LoVo (cell line): ENCODE data around the gene ASPHD1.
A peak's percentile ranks its signal among the peaks of the same experiment; 100 is the strongest.
"Not testable (repeated sequence)": the region's sequence is repeated elsewhere in the genome, so short reads cannot be mapped to it uniquely, and the experiment has no call there.

Source experiments
- DNase-seq: peaks from one replicate; pipeline ENCODE4 v3.0.0-alpha.2; 2016; ENCODE audit warnings: low spot score

Gene ASPHD1

GRCh38 chr16:29908719-29909220 lies 8.5 kb downstream of the ASPHD1 start:
- DNase-seq, result no peak

- no peak for DNase-seq
These were observed 9.1 kb downstream of the ASPHD1 start for GRCh38 chr16:29909391-29909790.

GRCh38 chr16:29909851-29910250 lies 9.6 kb downstream of the ASPHD1 start:
- DNase-seq, result not testable (repeated sequence)

GRCh38 chr16:29910819-29911675 lies 10.8 kb downstream of the ASPHD1 start:
- DNase-seq, result no peak

GRCh38 chr16:29911676-29912010 lies 11.4 kb downstream of the ASPHD1 start:
- no peak for DNase-seq

GRCh38 chr16:29912087-29912486 lies 11.8 kb downstream of the ASPHD1 start:
- DNase-seq, result no peak

GRCh38 chr16:29913514-29913913 lies 13.2 kb downstream of the ASPHD1 start:
- no peak for DNase-seq

- DNase-seq, result no peak
These were observed 15.4 kb downstream of the ASPHD1 start for GRCh38 chr16:29915590-29916247.

GRCh38 chr16:29916979-29917378 lies 16.7 kb downstream of the ASPHD1 start:
- no peak for DNase-seq

GRCh38 chr16:29920288-29921033 lies 20.2 kb downstream of the ASPHD1 start:
- DNase-seq, result no peak

GRCh38 chr16:29921034-29921385 lies 20.7 kb downstream of the ASPHD1 start:
- DNase-seq, result no peak

GRCh38 chr16:29922326-29922725 lies 22.0 kb downstream of the ASPHD1 start:
- DNase-seq, result no peak

- no peak for DNase-seq
These were observed 22.8 kb downstream of the ASPHD1 start for GRCh38 chr16:29922986-29923501.

GRCh38 chr16:29925105-29925756 lies 24.9 kb downstream of the ASPHD1 start:
- DNase-seq, result no peak

GRCh38 chr16:29925781-29926710 lies 25.8 kb downstream of the ASPHD1 start, which contains the start of gene KCTD13:
Gene KCTD13 (minus strand): TSS chr16:29926226. CDS start chr16:29926033, 193 bp downstream.
- DNase-seq, result peak; percentile 84

GRCh38 chr16:29926711-29927052 lies 26.4 kb downstream of the ASPHD1 start:
- DNase-seq, result peak; percentile 41

- DNase-seq, result no peak
These were observed 27.0 kb downstream of the ASPHD1 start for GRCh38 chr16:29927070-29927905.

- not testable (repeated sequence) for DNase-seq
These were observed 31.5 kb downstream of the ASPHD1 start for GRCh38 chr16:29931750-29932149.

GRCh38 chr16:29940656-29941055 lies 40.4 kb downstream of the ASPHD1 start:
- no peak for DNase-seq
